Hepatocyte (in vitro differentiated cells): ENCODE data around the gene MAS1L. TPM values are rescaled to one million over a fixed set of nuclear protein-coding genes. Genes with fewer than 3 reads are reported as not detected.

Source experiments
- DNase-seq: peaks from one replicate; pipeline ENCODE4 v3.0.0-alpha.2; 2016; ENCODE audit warnings: low spot score
- H2AFZ ChIP-seq: fragments of 200-600 bp; sonication (generic); 2 replicates; pipeline ENCODE4 v1.6.0; 2016; ENCODE audit warnings: antibody characterized with exemption, mild to moderate bottlenecking
- H3K27ac ChIP-seq: fragments of 200-600 bp; sonication (generic); 2 replicates; pipeline ENCODE4 v1.5.1; 2016; ENCODE audit warnings: mild to moderate bottlenecking
- H3K27me3 ChIP-seq: fragments of 200-600 bp; sonication (generic); 2 replicates; pipeline ENCODE4 v1.6.1; 2016
- H3K36me3 ChIP-seq: fragments of 200-600 bp; sonication (generic); replicated peaks from 2 replicates; pipeline ENCODE4 v1.5.1; 2016; ENCODE audit warnings: low read depth; ENCODE audit not compliant: insufficient read depth
- H3K4me1 ChIP-seq: fragments of 200-600 bp; sonication (generic); 2 replicates; pipeline ENCODE4 v1.5.1; 2016; ENCODE audit warnings: mild to moderate bottlenecking, moderate library complexity; ENCODE audit not compliant: insufficient read depth
- H3K4me2 ChIP-seq: fragments of 200-600 bp; sonication (generic); 2 replicates; pipeline ENCODE4 v1.6.0; 2016
- H3K4me3 ChIP-seq: fragments of 200-600 bp; sonication (generic); 2 replicates; pipeline ENCODE4 v1.5.1; 2016; ENCODE audit warnings: mild to moderate bottlenecking
- H3K79me2 ChIP-seq: fragments of 200-600 bp; sonication (generic); 2 replicates; pipeline ENCODE4 v1.6.0; 2017; ENCODE audit warnings: mild to moderate bottlenecking
- H3K9me2 ChIP-seq: fragments of 200-600 bp; sonication (generic); replicated peaks from 2 replicates; pipeline ENCODE4 v1.6.0; 2017; ENCODE audit warnings: mild to moderate bottlenecking; ENCODE audit not compliant: insufficient read depth
- H3K9me3 ChIP-seq: fragments of 200-600 bp; sonication (generic); 2 replicates; pipeline ENCODE4 v1.5.1; 2016; ENCODE audit warnings: low read depth, mild to moderate bottlenecking
- H4K20me1 ChIP-seq: fragments of 200-600 bp; sonication (generic); 2 replicates; pipeline ENCODE4 v1.6.0; 2016; ENCODE audit warnings: mild to moderate bottlenecking; ENCODE audit not compliant: insufficient read depth, poor library complexity, severe bottlenecking
- EZH2 ChIP-seq: fragments of 200-600 bp; sonication (generic); IDR thresholded peaks from 2 replicates; pipeline ENCODE4 v1.6.1; 2016; ENCODE audit warnings: antibody characterized with exemption, mild to moderate bottlenecking, borderline replicate concordance
- EZH2phosphoT487 ChIP-seq: fragments of 200-600 bp; sonication (generic); IDR thresholded peaks from one replicate; pipeline ENCODE4 v1.6.1; 2018; ENCODE audit warnings: antibody characterized with exemption, mild to moderate bottlenecking, low read depth, moderate library complexity; ENCODE audit not compliant: unreplicated experiment, severe bottlenecking
- WGBS: methylation state at CpG from one replicate; pipeline ENCODE4 v1.1.6; 2016; ENCODE audit warnings: low lambda C conversion rate; ENCODE audit errors: missing lambda C conversion rate; 5-methylcytosine and 5-hydroxymethylcytosine counted together
- polyA plus RNA-seq: library from polyadenylated mRNA; unstranded; fragments of >200 nt; fragmentation: Nextera tagmentation; extraction: Ambion mirVana; gene quantifications from 2 replicates; pipeline ENCODE4 v1.2.1, GENCODE V29; 2016
- total RNA-seq: library from RNA; depleted of rRNA; stranded (reverse); fragments of >200 nt; gene quantifications from 2 replicates; pipeline ENCODE4 v1.2.3, GENCODE V29; 2014
- TF ChIP-seq, protein P1 (sequence below): fragments of 200-600 bp; sonication (generic); IDR thresholded peaks from 2 replicates; pipeline ENCODE4 v1.5.1; 2016; ENCODE audit warnings: antibody characterized with exemption, mild to moderate bottlenecking; ENCODE audit not compliant: poor library complexity

The MAS1L gene, protein sequence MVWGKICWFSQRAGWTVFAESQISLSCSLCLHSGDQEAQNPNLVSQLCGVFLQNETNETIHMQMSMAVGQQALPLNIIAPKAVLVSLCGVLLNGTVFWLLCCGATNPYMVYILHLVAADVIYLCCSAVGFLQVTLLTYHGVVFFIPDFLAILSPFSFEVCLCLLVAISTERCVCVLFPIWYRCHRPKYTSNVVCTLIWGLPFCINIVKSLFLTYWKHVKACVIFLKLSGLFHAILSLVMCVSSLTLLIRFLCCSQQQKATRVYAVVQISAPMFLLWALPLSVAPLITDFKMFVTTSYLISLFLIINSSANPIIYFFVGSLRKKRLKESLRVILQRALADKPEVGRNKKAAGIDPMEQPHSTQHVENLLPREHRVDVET
- not detected in 2 replicates for total RNA-seq
- polyA plus RNA-seq: not detected in 2 replicates

DNA sequence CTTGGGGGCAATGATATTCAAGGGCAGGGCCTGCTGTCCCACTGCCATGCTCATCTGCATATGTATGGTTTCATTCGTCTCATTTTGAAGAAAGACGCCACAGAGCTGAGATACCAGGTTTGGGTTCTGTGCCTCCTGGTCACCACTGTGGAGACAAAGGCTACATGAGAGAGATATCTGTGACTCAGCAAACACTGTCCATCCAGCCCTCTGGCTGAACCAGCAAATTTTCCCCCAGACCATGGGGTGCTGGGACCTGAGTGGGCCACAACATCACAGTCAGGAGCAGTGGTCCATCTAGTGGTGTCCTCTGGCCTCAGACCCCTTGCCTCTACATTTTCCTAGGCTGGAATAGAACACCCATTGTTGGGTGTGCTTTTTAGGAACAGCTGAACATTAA lies at the start of gene MAS1L:
MAS1L (minus strand) TSS at position 297 of the 400 bp plus-strand sequence; CDS start at position 243, 54 bp downstream.
- Histone ChIP-seq H3K9me2 (no peaks in the 10 kb centered on the region), H3K79me2 (no peaks in the 10 kb centered on the region), H2AFZ (no peak within 1 kb of the TSS), H3K27me3 (no peaks in the 10 kb centered on the region), H3K4me2 (no peak within 1 kb of the TSS), H3K36me3 (no peaks in the 10 kb centered on the region), H3K4me3 (no peak within 1 kb of the TSS), H4K20me1 (no peaks in the 10 kb centered on the region), H3K4me1 (no peaks in the 10 kb centered on the region), H3K9me3 (no peaks in the 10 kb centered on the region), H3K27ac (no peak within 1 kb of the TSS)
- 92% methylated on average over 2 of the region's 2 CpGs for WGBS
- no peak for DNase-seq
- TF ChIP-seq, protein P1, sequence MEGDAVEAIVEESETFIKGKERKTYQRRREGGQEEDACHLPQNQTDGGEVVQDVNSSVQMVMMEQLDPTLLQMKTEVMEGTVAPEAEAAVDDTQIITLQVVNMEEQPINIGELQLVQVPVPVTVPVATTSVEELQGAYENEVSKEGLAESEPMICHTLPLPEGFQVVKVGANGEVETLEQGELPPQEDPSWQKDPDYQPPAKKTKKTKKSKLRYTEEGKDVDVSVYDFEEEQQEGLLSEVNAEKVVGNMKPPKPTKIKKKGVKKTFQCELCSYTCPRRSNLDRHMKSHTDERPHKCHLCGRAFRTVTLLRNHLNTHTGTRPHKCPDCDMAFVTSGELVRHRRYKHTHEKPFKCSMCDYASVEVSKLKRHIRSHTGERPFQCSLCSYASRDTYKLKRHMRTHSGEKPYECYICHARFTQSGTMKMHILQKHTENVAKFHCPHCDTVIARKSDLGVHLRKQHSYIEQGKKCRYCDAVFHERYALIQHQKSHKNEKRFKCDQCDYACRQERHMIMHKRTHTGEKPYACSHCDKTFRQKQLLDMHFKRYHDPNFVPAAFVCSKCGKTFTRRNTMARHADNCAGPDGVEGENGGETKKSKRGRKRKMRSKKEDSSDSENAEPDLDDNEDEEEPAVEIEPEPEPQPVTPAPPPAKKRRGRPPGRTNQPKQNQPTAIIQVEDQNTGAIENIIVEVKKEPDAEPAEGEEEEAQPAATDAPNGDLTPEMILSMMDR: no peak
- TF ChIP-seq EZH2phosphoT487 (no peak), EZH2 (no peak)

DNA sequence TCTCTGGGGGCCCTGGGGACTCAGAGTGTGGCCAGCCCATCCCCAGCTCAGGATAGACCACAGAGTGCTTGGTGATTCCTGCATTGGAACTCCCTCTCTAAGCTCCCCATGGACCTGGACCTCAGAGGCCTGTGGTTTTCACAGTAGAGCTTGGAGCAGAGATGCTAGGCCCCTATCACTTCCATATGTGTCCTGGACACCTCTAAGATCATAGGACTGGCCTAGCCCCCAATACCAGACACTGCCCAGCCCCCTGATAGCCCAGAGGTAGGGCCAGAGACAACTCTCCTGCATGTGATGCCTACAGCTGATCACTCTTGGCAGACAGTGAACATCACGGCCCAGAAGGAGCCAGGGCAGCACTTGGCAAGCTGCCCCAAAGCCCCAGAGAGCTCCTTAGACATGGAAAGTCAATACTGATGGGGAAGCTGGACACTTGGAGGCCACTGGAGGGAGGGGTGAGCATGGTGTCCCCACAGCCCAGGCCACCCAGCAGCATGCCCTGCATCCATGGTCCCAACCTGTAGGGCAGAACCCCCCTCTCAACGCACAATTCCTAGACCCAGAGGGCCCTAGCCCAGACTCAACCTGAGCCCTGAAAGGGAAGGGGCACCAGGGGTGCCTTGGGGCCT lies 44.7 kb upstream of the MAS1L start:
- no peaks in the 10 kb centered on the region for H3K9me3 ChIP-seq

DNA sequence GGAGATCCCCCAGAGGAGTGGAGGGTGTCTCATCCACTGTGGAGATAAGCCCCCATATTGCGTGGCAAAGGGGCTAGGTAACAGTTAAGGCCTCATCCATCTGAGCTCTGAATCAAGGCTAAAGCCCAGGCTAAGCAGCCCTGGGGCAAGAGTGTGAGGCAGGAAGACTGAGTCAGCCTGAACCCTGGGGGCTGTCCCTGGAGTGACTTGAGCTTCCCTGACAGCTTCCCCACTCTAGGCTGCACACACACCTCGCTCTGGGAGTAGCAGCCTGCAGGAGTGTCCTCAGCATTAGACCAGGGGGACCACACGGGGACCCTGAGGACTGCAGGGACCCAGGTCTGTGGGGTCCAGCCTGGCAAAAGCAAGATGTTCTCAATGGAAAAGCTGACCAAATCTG lies 43.9 kb upstream of the MAS1L start:
- DNase-seq: no peak
- 51% methylated on average over 3 of the region's 3 CpGs for WGBS
- Histone ChIP-seq H3K36me3 (no peaks in the 10 kb centered on the region), H2AFZ (no peak overlapping the region), H3K9me3 (no peaks in the 10 kb centered on the region), H4K20me1 (no peaks in the 10 kb centered on the region), H3K79me2 (no peaks in the 10 kb centered on the region), H3K27me3 (no peaks in the 10 kb centered on the region), H3K4me2 (no peak overlapping the region), H3K4me1 (no peaks in the 10 kb centered on the region), H3K9me2 (no peaks in the 10 kb centered on the region), H3K27ac (no peak overlapping the region), H3K4me3 (no peak overlapping the region)
- TF ChIP-seq EZH2phosphoT487 (no peak), EZH2 (no peak)
- TF ChIP-seq, protein P1: no peak

More for the DNA sequence above, 44.7 kb upstream of the MAS1L start:
- no peaks in the 10 kb centered on the region for H3K79me2 ChIP-seq
- no peaks in the 10 kb centered on the region for H3K36me3 ChIP-seq
- WGBS: 55% methylated on average over 2 of the region's 2 CpGs
- H3K4me1 ChIP-seq: no peaks in the 10 kb centered on the region
- H3K4me2 ChIP-seq: no peak overlapping the region
- DNase-seq: no peak
- H3K27me3 ChIP-seq: no peaks in the 10 kb centered on the region
- no peak overlapping the region for H2AFZ ChIP-seq
- H3K27ac ChIP-seq: no peak overlapping the region
- no peaks in the 10 kb centered on the region for H3K9me2 ChIP-seq
- H3K4me3 ChIP-seq: no peak overlapping the region
- H4K20me1 ChIP-seq: no peaks in the 10 kb centered on the region
- TF ChIP-seq EZH2 (no peak), EZH2phosphoT487 (no peak)
- TF ChIP-seq, protein P1: no peak
